Measurements from ENCODE around the gene NPIPB4. TPM values are rescaled to one million over a fixed set of nuclear protein-coding genes. Genes with fewer than 3 reads are reported as not detected.
"Not testable (repeated sequence)": the region's sequence is repeated elsewhere in the genome, so short reads cannot be mapped to it uniquely, and the experiment has no call there.

Gene NPIPB4
- total RNA-seq, 1 donor from 2014 or later = 24.1 TPM

DNA sequence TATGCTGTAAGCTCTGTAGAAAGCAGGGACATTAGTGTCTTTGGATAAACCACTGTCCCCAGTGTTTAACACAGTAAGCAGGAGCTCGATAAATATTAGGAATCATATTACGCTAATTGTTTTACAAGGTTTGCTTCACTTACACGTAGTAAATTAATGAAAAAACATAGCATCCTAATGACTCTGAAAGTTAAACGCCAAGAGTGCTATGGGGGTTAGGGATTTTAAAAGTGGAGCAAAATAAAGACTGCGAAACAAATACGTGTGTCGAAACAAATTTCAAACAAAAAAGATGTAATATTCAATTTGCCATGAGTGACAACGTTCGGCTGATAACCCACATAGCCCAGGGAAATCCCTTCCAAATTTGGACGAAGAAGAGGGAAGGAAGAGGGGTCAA, 37.9 kb downstream of the NPIPB4 start:
- intact Hi-C loops (cut with micrococcal nuclease); DNase-seq; H3K27me3 ChIP-seq (ENCODE audit: low read depth); H3K9me3 ChIP-seq (replicated peaks): not testable (repeated sequence)
- H3K4me3 ChIP-seq = peak overlapping the region; percentile 76
- peak overlapping the region; percentile 88 for H3K27ac ChIP-seq (replicated peaks)
- H3K36me3 ChIP-seq = peaks cover 11% of the 10 kb centered on the region
- peaks cover 13% of the 10 kb centered on the region for H3K4me1 ChIP-seq

DNA sequence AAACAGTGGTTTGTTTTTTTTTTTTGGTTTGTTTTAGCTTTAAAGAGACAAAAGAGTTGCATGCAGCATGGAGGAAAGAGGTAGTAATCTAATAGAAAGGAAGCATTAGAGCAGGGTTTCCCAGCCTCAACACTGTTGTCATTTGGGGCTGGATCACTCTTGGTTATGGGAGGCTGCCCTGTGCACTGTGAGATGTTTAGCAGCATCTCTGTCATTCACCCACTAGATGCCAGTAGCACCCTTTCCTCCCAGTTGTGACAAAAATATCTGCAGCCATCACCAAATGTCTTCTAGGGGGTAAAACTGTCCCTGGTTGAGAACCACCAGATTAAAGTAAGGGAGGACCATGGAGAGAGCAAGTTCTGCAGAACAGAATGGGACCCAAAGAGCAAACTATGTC, 40.5 kb downstream of the NPIPB4 start:
- H3K27ac ChIP-seq (replicated peaks); intact Hi-C loops (cut with micrococcal nuclease); DNase-seq; H3K4me3 ChIP-seq; H3K27me3 ChIP-seq (ENCODE audit: low read depth); H3K9me3 ChIP-seq (replicated peaks): not testable (repeated sequence)
- H3K4me1 ChIP-seq = peaks cover 13% of the 10 kb centered on the region
- H3K36me3 ChIP-seq = peaks cover 31% of the 10 kb centered on the region

DNA sequence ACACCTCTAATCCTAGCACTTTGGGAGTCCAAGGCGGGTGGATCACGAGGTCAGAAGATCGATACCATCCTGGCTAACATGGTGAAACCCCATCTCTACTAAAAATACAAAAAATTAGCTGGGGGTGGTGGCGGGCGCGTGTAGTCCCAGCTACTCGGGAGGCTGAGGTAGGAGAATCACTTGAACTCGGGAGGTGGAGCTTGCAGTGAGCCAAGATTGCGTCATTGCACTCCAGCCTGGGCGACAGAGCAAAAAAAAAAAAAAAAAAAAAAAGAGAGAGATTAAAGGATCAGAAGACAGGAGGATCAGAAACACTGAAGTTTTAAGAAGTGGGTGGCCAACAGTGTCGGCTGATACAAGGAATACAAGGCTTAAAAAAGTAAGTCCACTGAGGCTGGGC, 41.9 kb downstream of the NPIPB4 start:
- H3K27me3 ChIP-seq (ENCODE audit: low read depth); H3K9me3 ChIP-seq (replicated peaks); DNase-seq; H3K27ac ChIP-seq (replicated peaks); H3K4me3 ChIP-seq; intact Hi-C loops (cut with micrococcal nuclease): not testable (repeated sequence)
- Histone ChIP-seq H3K36me3 (peaks cover 43% of the 10 kb centered on the region), H3K4me1 (peaks cover 12% of the 10 kb centered on the region)

DNA sequence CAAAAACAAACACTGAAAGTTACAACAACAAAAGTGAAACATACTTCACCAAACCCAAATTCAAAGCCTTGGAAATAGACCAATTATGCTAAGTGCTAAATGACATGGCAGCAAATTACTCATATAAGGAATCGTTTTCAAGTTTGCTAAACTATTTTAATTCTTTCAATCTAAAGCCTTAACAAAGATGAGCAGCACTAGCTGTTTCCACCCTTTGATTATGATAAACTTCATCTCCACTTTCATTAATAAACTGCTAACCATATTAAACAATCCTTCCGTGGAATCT, 55.2 kb downstream of the NPIPB4 start:
- H3K9me3 ChIP-seq (replicated peaks); DNase-seq; H3K4me3 ChIP-seq; H3K27me3 ChIP-seq (ENCODE audit: low read depth); H3K4me1 ChIP-seq; intact Hi-C loops (cut with micrococcal nuclease); H3K27ac ChIP-seq (replicated peaks); H3K36me3 ChIP-seq: not testable (repeated sequence)

DNA sequence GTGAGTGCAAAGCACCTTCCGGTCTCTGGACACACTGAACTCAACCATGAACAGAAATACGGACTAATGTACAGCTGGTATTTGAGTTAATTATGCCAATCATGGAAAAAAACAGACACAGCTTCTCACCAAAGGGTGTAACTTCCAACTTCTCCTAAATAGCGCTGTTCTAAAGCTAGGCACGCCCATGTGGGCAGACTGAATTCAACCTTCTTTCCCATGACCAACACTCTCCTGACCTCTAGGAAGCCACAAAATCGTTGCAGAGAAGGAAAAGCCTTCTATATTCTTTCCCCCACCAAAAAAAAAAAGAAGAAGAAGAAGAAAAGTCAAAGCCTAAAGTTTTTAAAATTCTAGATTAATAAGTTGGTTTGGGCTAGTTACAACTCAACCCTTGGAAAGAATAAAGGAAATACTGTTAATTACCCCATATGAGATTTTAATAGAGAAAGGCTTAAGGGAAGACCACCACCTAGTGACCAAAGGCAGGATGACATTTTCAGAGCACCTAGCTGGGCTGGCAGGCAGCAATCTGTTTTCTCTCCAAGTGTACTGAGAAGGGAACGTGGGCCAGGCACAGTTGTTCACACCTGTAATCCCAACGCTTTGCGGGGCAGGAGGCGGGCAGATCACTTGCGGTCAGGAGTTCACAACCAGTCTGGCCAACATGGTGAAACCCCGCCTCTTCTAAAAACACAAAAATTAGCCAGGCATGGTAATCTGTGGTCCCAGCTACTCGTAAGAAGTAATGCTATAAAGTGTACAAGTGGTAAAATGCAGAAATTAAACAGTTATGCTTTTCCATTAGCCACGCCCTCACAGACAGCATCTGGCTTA, 55.8 kb downstream of the NPIPB4 start:
- H3K9me3 ChIP-seq (replicated peaks); H3K27ac ChIP-seq (replicated peaks); DNase-seq; H3K4me1 ChIP-seq; H3K27me3 ChIP-seq (ENCODE audit: low read depth); intact Hi-C loops (cut with micrococcal nuclease); H3K4me3 ChIP-seq; H3K36me3 ChIP-seq: not testable (repeated sequence)
- TF ChIP-seq, protein P1, sequence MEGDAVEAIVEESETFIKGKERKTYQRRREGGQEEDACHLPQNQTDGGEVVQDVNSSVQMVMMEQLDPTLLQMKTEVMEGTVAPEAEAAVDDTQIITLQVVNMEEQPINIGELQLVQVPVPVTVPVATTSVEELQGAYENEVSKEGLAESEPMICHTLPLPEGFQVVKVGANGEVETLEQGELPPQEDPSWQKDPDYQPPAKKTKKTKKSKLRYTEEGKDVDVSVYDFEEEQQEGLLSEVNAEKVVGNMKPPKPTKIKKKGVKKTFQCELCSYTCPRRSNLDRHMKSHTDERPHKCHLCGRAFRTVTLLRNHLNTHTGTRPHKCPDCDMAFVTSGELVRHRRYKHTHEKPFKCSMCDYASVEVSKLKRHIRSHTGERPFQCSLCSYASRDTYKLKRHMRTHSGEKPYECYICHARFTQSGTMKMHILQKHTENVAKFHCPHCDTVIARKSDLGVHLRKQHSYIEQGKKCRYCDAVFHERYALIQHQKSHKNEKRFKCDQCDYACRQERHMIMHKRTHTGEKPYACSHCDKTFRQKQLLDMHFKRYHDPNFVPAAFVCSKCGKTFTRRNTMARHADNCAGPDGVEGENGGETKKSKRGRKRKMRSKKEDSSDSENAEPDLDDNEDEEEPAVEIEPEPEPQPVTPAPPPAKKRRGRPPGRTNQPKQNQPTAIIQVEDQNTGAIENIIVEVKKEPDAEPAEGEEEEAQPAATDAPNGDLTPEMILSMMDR (IDR thresholded peaks at IDR 0.05; ENCODE audit: borderline replicate concordance) = peak; percentile 65

DNA sequence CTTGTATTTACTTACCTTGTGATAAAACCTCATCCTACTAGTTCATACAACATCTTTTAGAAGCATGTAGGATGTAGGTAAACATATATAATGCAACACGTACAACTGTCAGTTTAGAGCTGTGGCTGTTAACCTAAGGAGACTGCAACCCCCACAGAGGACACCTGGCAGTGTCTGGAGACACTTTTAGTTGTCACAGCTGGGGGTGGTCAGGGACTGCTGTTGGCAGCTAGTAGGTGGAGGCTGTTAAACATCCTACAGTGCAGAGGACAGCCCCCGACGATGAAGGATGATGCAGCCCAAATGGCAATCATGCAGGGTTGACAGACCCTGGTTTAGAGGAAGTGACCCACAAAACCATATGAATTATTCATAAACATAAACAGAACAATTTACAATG, 59.0 kb downstream of the NPIPB4 start:
- H3K27me3 ChIP-seq (ENCODE audit: low read depth); H3K36me3 ChIP-seq; H3K27ac ChIP-seq (replicated peaks); DNase-seq; H3K9me3 ChIP-seq (replicated peaks); H3K4me3 ChIP-seq; intact Hi-C loops (cut with micrococcal nuclease); H3K4me1 ChIP-seq: not testable (repeated sequence)

DNA sequence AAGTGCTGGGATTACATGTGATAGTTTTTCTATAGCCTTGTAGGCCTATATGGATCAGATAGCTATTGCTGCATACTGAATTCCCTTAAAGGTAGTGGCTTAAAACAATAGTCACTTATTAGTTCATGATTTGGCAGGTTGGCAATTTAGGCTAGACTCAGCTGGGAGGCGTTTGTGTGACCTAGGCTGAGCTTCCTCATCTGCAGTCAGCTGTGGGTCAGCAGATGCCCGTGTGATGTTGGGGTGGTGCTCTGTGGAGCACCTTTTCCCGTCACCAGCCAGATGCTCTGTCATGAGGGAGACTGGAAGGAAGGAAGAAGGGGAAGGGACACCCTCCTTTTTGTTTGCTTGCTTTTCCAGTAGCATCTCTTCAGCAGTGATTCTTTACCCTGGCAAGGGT, 64.2 kb downstream of the NPIPB4 start:
- DNase-seq; H3K27me3 ChIP-seq (ENCODE audit: low read depth); intact Hi-C loops (cut with micrococcal nuclease); H3K4me1 ChIP-seq; H3K4me3 ChIP-seq; H3K36me3 ChIP-seq; H3K9me3 ChIP-seq (replicated peaks); H3K27ac ChIP-seq (replicated peaks): not testable (repeated sequence)

DNA sequence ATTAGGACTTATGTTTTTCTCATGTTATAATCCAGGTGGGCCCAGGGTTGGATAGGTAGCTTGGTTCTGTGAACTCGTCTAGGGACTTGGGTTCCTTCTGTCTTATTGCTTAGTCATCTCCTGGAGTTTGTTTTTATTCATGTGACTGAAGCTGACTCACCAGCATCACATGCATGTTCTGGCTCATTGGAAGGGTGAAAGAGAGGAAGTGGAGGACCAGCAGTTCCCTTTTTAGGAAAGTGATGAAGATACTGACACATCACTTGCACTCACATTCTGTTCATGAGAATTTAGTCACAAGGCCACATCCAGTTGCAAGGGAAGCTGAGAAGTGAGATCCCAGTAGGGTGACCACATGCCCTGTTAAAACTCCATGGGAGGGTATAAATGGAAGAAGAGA, 67.0 kb downstream of the NPIPB4 start:
- H3K4me3 ChIP-seq; H3K36me3 ChIP-seq; H3K9me3 ChIP-seq (replicated peaks); H3K4me1 ChIP-seq; DNase-seq; H3K27me3 ChIP-seq (ENCODE audit: low read depth); intact Hi-C loops (cut with micrococcal nuclease); H3K27ac ChIP-seq (replicated peaks): not testable (repeated sequence)

Other genes starting within 250 kb of the NPIPB4 start
- 3.6 TPM for gene IGSF6, start 205.1 kb downstream of the NPIPB4 start, total RNA-seq
- gene OTOA, start 193.8 kb downstream of the NPIPB4 start, total RNA-seq = 0.11 TPM
- gene UQCRC2, start 95.6 kb upstream of the NPIPB4 start, total RNA-seq = 964 TPM
- not detected for gene PDZD9, start 143.4 kb upstream of the NPIPB4 start, total RNA-seq
- 12.1 TPM for gene MOSMO, start 150.4 kb upstream of the NPIPB4 start, total RNA-seq
- 0.25 TPM for gene VWA3A, start 234.8 kb upstream of the NPIPB4 start, total RNA-seq